HepG2 (cell line): ENCODE results near the gene C21orf58. TPM values are rescaled to one million over a fixed set of nuclear protein-coding genes. Genes with fewer than 3 reads are reported as not detected.

Experiments used
- ATF1 ChIP-seq: IDR thresholded peaks from 2 replicates; pipeline ENCODE4 v1.6.1; 2016; ENCODE audit warnings: mild to moderate bottlenecking, control low read depth
- GABPB1 ChIP-seq: IDR thresholded peaks from 2 replicates; pipeline ENCODE4 v1.6.1; 2016; ENCODE audit warnings: mild to moderate bottlenecking, missing genetic modification reagents, moderate library complexity, missing compliant biosample characterization
- GPN1 ChIP-seq: sonication (generic); formaldehyde crosslinking; IDR thresholded peaks from 2 replicates; pipeline ENCODE4 v1.5.1; 2020; ENCODE audit warnings: missing genetic modification reagents, borderline replicate concordance
- HMG20B ChIP-seq: conservative IDR thresholded peaks from 2 replicates; pipeline ENCODE4 v1.6.1; 2016; ENCODE audit warnings: missing genetic modification reagents, missing compliant biosample characterization
- MATR3 ChIP-seq: sonication (generic); formaldehyde crosslinking; IDR thresholded peaks from 2 replicates; pipeline ENCODE4 v1.4.0; 2020; ENCODE audit warnings: missing genetic modification reagents
- RARG ChIP-seq: sonication (generic); formaldehyde crosslinking; IDR thresholded peaks from 2 replicates; pipeline ENCODE4 v1.4.0; 2020; ENCODE audit warnings: low read depth, mild to moderate bottlenecking, missing genetic modification reagents
- XRCC5 ChIP-seq: fragments of 200-400 bp; formaldehyde crosslinking; optimal IDR thresholded peaks from 2 replicates; pipeline ENCODE3; 2017; ENCODE audit warnings: mild to moderate bottlenecking, low read length
- ZNF367 ChIP-seq: sonication (generic); formaldehyde crosslinking; IDR thresholded peaks from 2 replicates; pipeline ENCODE4 v1.4.0; 2020; ENCODE audit warnings: missing genetic modification reagents, borderline replicate concordance
- ZNF496 ChIP-seq: sonication (generic); formaldehyde crosslinking; IDR thresholded peaks from 2 replicates; pipeline ENCODE4 v1.8.1; 2023; ENCODE audit warnings: mild to moderate bottlenecking, moderate library complexity, missing genetic modification reagents; ENCODE audit not compliant: insufficient replicate concordance
- ZNF501 ChIP-seq: sonication (generic); formaldehyde crosslinking; IDR thresholded peaks from 2 replicates; pipeline ENCODE4 v1.5.1; 2020; ENCODE audit warnings: mild to moderate bottlenecking, moderate library complexity, missing genetic modification reagents
- ZNF644 ChIP-seq: IDR thresholded peaks from 2 replicates; pipeline ENCODE4 v1.6.1; 2016; ENCODE audit warnings: low read depth
- polyA plus RNA-seq, 8 experiments: library from polyadenylated mRNA; depleted of rRNA in 3 of 8; stranded (reverse) in 7 of 8; unstranded in 1 of 8; fragments of >200 nt; fragmentation: Illumina TruSeq in 4 of 8; extraction: Trizol in 4 of 8; gene quantifications; 2 replicates each; pipeline versions ENCODE4 v1.2.1 to v1.2.3, GENCODE V29; 2011 to 2016; ENCODE audit warnings: low read depth in 4 of 8, missing spikeins in 1 of 8, mixed read lengths in 1 of 8; ENCODE audit not compliant: insufficient read depth in 1 of 8
- total RNA-seq, 5 experiments: library from RNA; depleted of rRNA; stranded (reverse); fragments of >200 nt; fragmentation: Illumina TruSeq; extraction: Trizol; gene quantifications; 2 replicates each; pipeline ENCODE4 v1.2.3, GENCODE V29; 2016; ENCODE audit warnings: low read depth in 1 of 5
- TF ChIP-seq, protein P1 (sequence below): sonication (generic); formaldehyde crosslinking; IDR thresholded peaks from 2 replicates; pipeline ENCODE4 v1.5.0; 2020; ENCODE audit warnings: missing genetic modification reagents
- TF ChIP-seq, protein P2 (sequence below): fragments of 450-650 bp; IDR thresholded peaks from 2 replicates; pipeline ENCODE4 v1.6.1; 2016
- TF ChIP-seq, protein P3 (sequence below): sonication (generic); formaldehyde crosslinking; IDR thresholded peaks from 2 replicates; pipeline ENCODE4 v1.4.0; 2020; ENCODE audit warnings: missing genetic modification reagents; ENCODE audit errors: not compliant biosample characterization
- TF ChIP-seq, protein P4 (sequence below): sonication (generic); formaldehyde crosslinking; IDR thresholded peaks from 2 replicates; pipeline ENCODE4 v1.4.0; 2020; ENCODE audit warnings: low read depth, missing genetic modification reagents
- TF ChIP-seq, protein P5 (sequence below): sonication (generic); formaldehyde crosslinking; IDR thresholded peaks from 2 replicates; pipeline ENCODE4 v1.5.0; 2020; ENCODE audit warnings: mild to moderate bottlenecking, missing genetic modification reagents, moderate library complexity
- TF ChIP-seq, protein P6 (sequence below): sonication (generic); formaldehyde crosslinking; IDR thresholded peaks from 2 replicates; pipeline ENCODE4 v1.8.0; 2022; ENCODE audit warnings: mild to moderate bottlenecking, missing genetic modification reagents, borderline replicate concordance

The C21orf58 gene
- total and polyA plus RNA-seq, 2 of the 13 experiments (the other 11 are each of a cell fraction or from before 2014, with no cell fraction given), result 3.5 to 6.8 TPM

DNA sequence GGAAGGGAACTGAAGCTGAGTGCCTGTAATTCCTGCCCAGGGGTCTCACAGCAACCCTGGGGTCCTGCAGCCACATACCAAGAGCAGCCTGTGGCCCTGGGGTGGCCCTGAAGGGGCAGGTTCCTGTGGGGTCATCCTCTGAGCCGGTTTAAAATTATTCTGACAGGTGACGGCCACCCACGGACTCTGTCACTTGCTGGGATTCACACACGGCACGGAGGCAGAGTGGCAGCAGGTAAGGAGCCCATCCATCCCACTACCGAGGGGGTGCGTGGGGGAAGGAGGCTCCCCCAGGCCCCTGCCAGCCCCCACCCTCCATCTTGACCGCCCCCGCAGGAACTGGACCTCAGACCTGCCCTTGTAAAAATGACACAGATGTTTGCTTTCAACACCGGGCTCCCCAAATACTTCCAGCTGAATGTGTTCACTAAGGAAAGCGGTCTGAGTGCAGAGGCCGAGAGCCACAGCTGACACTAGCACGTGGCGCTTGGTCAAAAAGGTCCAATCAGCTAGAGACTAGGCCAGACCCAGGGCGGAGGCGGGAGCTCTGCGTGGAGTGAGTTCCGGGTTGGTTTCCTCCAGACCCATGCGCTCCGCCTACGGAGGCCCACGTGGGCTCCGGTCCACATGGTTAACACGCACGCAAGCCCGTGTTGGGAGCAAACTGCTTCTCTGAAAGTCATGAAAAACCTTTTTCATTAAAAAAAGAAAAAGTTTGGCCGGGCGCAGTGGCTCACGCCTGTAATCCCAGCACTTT, 27.5 kb downstream of the C21orf58 start (continued):
- TF ChIP-seq, protein P1, sequence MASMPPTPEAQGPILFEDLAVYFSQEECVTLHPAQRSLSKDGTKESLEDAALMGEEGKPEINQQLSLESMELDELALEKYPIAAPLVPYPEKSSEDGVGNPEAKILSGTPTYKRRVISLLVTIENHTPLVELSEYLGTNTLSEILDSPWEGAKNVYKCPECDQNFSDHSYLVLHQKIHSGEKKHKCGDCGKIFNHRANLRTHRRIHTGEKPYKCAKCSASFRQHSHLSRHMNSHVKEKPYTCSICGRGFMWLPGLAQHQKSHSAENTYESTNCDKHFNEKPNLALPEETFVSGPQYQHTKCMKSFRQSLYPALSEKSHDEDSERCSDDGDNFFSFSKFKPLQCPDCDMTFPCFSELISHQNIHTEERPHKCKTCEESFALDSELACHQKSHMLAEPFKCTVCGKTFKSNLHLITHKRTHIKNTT (CRISPR knock-in tag), result no peak
- TF ChIP-seq, protein P2, sequence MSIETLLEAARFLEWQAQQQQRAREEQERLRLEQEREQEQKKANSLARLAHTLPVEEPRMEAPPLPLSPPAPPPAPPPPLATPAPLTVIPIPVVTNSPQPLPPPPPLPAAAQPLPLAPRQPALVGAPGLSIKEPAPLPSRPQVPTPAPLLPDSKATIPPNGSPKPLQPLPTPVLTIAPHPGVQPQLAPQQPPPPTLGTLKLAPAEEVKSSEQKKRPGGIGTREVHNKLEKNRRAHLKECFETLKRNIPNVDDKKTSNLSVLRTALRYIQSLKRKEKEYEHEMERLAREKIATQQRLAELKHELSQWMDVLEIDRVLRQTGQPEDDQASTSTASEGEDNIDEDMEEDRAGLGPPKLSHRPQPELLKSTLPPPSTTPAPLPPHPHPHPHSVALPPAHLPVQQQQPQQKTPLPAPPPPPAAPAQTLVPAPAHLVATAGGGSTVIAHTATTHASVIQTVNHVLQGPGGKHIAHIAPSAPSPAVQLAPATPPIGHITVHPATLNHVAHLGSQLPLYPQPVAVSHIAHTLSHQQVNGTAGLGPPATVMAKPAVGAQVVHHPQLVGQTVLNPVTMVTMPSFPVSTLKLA, result peak; percentile 87
- TF ChIP-seq ATF1 (CRISPR knock-in tag), result no peak
- no peak for TF ChIP-seq ZNF496 (CRISPR knock-in tag)
- TF ChIP-seq, protein P3, sequence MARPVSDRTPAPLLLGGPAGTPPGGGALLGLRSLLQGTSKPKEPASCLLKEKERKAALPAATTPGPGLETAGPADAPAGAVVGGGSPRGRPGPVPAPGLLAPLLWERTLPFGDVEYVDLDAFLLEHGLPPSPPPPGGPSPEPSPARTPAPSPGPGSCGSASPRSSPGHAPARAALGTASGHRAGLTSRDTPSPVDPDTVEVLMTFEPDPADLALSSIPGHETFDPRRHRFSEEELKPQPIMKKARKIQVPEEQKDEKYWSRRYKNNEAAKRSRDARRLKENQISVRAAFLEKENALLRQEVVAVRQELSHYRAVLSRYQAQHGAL, result no peak
- TF ChIP-seq ZNF644 (CRISPR knock-in tag), result no peak
- peak; percentile 36 for TF ChIP-seq XRCC5
- TF ChIP-seq, protein P4, sequence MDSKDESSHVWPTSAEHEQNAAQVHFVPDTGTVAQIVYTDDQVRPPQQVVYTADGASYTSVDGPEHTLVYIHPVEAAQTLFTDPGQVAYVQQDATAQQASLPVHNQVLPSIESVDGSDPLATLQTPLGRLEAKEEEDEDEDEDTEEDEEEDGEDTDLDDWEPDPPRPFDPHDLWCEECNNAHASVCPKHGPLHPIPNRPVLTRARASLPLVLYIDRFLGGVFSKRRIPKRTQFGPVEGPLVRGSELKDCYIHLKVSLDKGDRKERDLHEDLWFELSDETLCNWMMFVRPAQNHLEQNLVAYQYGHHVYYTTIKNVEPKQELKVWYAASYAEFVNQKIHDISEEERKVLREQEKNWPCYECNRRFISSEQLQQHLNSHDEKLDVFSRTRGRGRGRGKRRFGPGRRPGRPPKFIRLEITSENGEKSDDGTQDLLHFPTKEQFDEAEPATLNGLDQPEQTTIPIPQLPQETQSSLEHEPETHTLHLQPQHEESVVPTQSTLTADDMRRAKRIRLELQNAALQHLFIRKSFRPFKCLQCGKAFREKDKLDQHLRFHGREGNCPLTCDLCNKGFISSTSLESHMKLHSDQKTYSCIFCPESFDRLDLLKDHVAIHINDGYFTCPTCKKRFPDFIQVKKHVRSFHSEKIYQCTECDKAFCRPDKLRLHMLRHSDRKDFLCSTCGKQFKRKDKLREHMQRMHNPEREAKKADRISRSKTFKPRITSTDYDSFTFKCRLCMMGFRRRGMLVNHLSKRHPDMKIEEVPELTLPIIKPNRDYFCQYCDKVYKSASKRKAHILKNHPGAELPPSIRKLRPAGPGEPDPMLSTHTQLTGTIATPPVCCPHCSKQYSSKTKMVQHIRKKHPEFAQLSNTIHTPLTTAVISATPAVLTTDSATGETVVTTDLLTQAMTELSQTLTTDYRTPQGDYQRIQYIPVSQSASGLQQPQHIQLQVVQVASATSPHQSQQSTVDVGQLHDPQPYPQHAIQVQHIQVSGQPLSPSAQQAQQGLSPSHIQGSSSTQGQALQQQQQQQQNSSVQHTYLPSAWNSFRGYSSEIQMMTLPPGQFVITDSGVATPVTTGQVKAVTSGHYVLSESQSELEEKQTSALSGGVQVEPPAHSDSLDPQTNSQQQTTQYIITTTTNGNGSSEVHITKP (CRISPR knock-in tag), result peak; percentile 25; the same call in 1 of the 2 replicates
- TF ChIP-seq, protein P5, sequence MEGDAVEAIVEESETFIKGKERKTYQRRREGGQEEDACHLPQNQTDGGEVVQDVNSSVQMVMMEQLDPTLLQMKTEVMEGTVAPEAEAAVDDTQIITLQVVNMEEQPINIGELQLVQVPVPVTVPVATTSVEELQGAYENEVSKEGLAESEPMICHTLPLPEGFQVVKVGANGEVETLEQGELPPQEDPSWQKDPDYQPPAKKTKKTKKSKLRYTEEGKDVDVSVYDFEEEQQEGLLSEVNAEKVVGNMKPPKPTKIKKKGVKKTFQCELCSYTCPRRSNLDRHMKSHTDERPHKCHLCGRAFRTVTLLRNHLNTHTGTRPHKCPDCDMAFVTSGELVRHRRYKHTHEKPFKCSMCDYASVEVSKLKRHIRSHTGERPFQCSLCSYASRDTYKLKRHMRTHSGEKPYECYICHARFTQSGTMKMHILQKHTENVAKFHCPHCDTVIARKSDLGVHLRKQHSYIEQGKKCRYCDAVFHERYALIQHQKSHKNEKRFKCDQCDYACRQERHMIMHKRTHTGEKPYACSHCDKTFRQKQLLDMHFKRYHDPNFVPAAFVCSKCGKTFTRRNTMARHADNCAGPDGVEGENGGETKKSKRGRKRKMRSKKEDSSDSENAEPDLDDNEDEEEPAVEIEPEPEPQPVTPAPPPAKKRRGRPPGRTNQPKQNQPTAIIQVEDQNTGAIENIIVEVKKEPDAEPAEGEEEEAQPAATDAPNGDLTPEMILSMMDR (CRISPR knock-in tag), result no peak
- no peak for TF ChIP-seq ZNF367
- no peak for TF ChIP-seq RARG
- 0 out of 2 replicates have a peak, but pooled peaks have one; percentile 30 for TF ChIP-seq ZNF501 (CRISPR knock-in tag)
- TF ChIP-seq, protein P6, sequence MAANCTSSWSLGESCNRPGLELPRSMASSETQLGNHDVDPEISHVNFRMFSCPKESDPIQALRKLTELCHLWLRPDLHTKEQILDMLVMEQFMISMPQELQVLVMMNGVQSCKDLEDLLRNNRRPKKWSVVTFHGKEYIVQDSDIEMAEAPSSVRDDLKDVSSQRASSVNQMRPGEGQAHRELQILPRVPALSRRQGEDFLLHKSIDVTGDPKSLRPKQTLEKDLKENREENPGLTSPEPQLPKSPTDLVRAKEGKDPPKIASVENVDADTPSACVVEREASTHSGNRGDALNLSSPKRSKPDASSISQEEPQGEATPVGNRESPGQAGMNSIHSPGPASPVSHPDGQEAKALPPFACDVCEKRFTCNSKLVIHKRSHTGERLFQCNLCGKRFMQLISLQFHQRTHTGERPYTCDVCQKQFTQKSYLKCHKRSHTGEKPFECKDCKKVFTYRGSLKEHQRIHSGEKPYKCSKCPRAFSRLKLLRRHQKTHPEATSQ (CRISPR knock-in tag), result no peak
- TF ChIP-seq MATR3 (CRISPR knock-in tag), result no peak
- TF ChIP-seq GABPB1 (CRISPR knock-in tag), result peak; percentile 76
- no peak for TF ChIP-seq GPN1 (CRISPR knock-in tag)
- no peak for TF ChIP-seq HMG20B (CRISPR knock-in tag)
